Middle frontal gyrus (tissue), 1 donor: ENCODE measurements around the gene ARHGEF6.

ENCODE experiments used
- DNase-seq: peaks from one replicate; pipeline ENCODE4 v3.0.0-alpha.2; 2015; ENCODE audit warnings: low spot score; ENCODE audit errors: extremely low spot score

The ARHGEF6 gene

DNA sequence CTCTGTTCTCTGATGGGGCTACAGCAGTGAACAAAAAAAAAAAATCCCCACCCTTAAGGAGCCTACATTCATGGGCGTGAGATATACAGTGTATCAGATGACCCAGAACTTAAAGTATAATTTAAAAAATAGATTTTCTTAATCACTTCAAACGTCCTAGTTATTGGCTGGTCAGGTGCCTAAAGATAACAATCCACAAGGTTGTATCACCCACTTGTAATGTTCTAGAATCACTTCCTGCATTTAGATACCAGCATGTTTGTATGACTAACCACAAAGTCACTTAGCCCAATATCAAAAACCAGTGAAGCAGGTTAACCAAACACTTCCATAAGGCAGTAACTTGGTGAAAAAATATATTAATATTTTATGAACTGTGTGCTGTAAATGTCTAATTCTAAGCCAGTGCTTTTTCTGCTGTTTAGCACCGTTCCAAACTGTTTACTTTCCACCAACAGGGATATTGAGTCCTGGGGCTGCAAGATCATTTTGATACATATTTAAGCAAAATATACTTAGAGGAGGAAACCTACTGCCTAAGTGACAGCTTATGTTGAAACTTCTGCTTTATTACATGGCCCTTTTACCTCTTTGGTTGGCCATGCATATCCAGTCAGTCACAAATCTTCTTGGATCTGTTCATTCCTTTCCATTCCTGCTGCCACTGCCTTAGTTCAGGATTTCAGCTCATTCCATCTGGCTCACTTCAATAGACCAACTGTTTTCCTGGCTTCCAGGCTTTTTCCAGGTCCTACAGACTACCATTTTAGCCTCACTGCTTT, 89.5 kb downstream of the ARHGEF6 start:
- no peak for DNase-seq

DNA sequence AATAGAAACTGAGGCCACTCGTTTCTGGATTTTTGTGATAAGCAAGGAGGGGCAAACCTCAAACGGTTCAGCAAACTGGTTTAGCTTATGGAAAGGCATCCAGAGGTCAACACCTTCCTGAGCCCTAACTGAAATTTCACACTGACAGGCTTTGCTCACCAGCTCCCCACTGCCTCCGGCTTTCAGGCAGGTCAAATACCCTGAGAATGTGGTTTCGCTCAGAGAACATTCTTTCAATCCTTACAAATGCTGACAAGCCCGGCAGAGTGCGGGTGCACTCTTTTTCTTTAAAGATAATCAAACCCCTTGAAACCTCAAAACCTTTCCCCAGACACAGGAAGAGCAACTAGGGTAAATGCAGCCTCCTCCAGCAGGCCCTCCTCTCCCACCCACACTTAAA, 91.3 kb downstream of the ARHGEF6 start:
- DNase-seq = no peak

- no peak for DNase-seq
These were observed 93.3 kb downstream of the ARHGEF6 start for GRCh38 chrX:136687457-136687856.

DNA sequence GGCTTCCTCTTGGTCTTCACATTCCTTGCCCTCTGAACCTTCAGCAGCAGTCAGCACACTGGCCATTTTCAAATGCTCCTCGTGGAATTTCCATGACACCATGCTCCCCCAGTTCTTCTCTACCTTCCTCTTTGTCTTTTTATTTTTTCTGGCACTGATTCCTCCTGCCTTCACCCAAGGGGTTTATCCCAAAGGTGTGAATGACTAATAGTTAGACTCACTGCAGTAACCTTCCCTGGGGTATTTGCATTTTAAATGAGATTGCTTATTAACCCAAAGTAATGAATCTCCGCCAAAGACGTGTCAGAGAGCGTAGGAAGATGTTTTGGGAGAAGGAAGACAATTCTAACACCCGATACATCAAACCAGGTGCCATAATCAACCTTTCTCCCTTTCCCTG, 96.6 kb downstream of the ARHGEF6 start:
- no peak for DNase-seq

DNA sequence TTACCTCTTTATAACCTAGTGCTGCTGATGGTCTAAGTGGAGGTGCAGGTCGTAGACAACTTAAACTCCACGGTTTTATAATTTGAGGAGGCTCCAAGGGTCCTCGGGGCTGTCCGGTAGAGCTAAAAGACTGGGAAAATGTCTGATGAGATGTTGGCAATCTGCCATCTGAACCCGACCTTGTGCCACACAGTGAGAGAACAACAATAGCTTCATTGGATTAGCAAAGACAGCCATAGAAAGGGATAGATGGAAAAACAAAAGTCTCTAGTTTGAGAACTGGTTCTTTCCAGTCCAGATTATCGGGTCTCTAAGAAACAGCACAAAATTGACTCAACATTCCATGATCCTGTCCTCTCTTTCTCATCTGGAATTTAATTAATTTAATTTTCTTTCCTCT, 101.2 kb downstream of the ARHGEF6 start:
- no peak for DNase-seq

- DNase-seq = no peak
These were observed 106.3 kb downstream of the ARHGEF6 start for GRCh38 chrX:136674270-136674985.

GRCh38 chrX:136671006-136671610, 109.6 kb downstream of the ARHGEF6 start:
- no peak for DNase-seq

DNA sequence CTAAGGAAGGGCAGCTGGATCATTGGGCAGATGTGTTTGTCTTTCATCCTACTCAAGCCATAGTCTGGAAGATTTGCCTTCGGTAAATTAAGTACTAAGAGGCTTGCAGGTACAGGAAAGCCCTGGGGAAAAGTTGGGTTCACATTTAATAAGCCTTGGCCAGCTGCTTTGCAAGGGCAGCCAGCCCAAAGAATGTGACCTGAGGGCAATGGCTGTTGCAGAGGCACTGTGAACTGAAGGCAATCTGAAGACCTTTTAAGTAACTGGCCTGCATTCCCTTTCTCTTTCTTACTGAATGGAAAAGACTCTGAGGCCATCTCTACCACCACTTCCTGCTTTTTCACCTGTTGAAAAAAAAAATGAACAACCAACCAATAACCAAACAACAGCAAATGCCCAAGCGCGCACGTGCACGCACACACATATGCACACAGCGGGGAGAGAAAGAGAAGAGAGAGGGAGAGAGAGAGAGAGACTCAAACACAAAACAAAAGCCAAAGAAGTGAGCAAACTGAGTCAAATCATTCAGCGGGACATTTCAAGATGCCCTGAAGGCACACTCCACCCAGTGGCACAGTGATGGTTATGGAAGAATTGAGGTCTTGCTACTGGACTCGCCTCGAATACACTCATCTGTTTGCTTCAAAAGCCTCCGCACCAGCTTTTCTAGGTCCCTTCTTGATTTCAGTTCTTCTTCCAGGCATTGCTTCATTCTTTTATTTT, 113.1 kb downstream of the ARHGEF6 start:
- no peak for DNase-seq

DNA sequence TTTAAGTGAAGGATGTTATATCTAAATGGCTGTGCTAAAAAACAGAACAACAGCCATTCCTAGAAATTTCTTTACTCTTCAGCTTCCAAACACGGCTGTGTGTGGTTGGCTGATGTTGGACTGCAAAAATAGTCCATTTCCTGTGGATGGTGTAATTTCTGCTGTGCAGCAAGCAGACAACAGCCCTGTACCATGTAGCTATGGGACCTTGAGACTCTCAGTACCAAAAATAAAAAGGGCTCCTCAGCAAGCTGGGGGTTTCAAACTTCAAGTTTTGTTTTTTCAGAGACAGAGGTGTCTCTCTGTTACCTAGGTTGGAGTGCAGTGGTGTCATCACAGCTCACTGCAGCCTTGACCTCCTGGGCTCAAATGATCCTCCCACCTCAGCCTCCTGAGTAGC, 114.6 kb downstream of the ARHGEF6 start:
- DNase-seq = no peak

GRCh38 chrX:136665258-136665900, 115.4 kb downstream of the ARHGEF6 start:
- no peak for DNase-seq

DNA sequence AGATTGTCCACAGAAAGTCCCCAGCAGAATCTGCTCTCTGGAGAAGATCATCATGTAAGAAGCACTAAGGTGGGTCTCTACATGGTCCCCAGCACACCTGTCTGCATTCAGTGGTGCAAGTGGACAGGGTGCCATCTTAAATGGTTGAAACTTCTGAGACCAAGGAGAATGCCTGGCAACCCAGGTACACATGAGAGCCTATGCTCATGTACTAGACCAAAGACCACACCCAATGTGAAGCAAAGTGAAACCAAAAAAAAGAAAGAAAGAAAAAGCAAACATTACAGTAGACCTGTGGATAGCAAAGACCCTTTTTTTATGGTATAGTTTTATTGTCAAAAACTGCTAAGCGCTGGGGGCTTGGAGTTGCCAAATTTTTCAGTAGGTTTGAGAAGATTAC, 117.8 kb downstream of the ARHGEF6 start:
- no peak for DNase-seq

DNA sequence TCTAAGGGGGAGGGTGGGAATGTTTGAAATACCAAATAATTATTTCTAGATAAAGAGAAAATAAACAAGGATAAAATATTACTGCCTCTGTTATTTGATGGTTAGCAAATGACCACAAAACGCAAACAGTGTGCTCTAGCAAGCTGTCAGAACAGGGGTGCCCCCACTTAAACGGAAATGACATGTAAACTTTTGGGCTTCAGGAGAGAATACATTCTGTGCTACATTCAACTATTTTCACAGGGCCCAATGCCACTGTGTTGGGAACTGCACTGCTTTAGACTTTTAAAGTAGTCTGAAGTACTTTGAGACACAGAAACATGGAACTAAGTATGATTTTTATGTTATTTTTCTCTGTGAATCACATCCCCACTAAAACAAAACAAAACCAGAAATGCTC, 118.6 kb downstream of the ARHGEF6 start:
- no peak for DNase-seq

GRCh38 chrX:136660896-136661295, 119.8 kb downstream of the ARHGEF6 start:
- no peak for DNase-seq

DNA sequence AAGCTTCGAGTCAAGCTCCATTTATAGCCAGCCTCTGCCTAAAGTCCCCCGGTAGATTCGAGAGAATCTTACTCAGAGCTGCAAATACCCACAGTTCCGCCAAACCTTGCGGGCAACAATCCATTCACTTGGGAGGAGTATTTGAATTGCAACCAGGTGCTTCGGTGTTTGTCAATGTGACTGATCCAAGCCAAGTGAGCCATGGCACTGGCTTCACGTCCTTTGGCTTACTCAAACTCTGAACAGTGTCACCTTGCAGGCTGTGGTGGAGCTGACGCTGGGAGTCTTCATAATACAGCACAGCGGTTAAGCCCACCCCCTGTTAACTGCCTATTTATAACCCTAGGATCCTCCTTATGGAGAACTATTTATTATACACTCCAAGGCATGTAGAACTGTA, 121.6 kb downstream of the ARHGEF6 start:
- DNase-seq = no peak

DNA sequence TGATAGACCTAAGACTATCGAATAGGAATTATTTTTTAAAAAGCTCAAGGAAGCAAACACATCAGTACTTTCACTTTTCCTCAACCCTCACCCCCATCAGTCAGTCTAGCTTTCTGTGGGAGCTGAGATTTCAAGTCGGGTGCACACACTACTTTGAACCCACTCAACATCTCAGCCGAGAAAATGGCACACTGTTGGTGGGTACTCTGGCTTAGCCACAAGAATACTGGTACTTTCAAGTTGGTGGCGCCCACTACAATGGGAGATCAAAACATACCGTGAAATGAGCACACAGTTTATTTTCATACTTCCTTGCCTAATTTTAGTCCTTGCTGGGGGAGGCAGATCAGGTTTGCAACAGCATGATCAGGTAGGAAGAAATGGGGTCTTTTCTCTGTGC, 122.6 kb downstream of the ARHGEF6 start:
- no peak for DNase-seq

DNA sequence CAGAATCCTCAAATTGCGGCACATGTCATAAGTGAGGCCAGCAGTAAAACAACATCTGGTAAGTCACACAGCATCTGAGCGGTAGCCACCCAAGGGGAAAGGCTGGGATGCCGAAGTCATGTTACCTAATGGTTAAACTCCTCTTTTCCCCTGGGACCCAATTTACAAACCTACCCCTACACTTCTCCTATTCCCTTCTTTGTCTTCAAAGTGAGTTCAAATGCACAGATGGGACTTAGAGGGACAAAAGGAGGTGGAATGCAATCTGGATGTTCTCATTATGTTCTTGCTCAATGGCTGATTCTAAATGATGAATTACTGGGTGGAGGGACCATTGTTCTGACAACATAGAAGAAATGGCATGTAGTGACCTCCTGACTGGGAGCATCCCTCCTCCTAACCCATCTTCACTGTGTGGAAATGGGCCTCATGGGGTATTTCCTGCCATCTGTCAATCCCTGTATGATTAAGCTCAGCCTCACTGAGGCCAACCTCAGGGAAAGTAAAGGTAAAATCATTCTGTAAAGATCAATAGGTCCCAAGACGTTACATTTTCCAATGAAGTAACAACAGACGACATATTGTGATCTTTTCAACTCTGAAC, 124.3 kb downstream of the ARHGEF6 start:
- DNase-seq = no peak

- no peak for DNase-seq
These were observed 127.7 kb downstream of the ARHGEF6 start for GRCh38 chrX:136652822-136653723.

- no peak for DNase-seq
These were observed 129.9 kb downstream of the ARHGEF6 start for GRCh38 chrX:136650811-136651210.

- DNase-seq = no peak
These were observed 132.9 kb downstream of the ARHGEF6 start, which contains the start of gene CD40LG for GRCh38 chrX:136647677-136648360. TSS of gene CD40LG (plus strand) at chrX:136648158. CDS start at chrX:136648249, 91 bp downstream.
